Stomach (tissue), 4 donors: Measurements from ENCODE around the gene SCP2.
"Not testable (repeated sequence)": the region's sequence is repeated elsewhere in the genome, so short reads cannot be mapped to it uniquely, and the experiment has no call there.

Source experiments
- POLR2A ChIP-seq, 4 donors: fragments of 450-650 bp; IDR thresholded peaks; one replicate each; pipeline ENCODE4 v1.6.1; 2016; ENCODE audit warnings: antibody characterized with exemption in 4 of 4, control low read depth in 2 of 4, mild to moderate bottlenecking in 1 of 4, moderate library complexity in 1 of 4
- POLR2AphosphoS5 ChIP-seq, 3 donors: sonication (generic); formaldehyde crosslinking; IDR thresholded peaks; one replicate each; pipeline ENCODE4 v1.6.1; 2016; ENCODE audit warnings: antibody characterized with exemption in 3 of 3

GRCh38 chr1:53010247-53010646 lies 83.2 kb downstream of the SCP2 start:
- TF ChIP-seq POLR2AphosphoS5, POLR2A (IDR thresholded peaks at IDR 0.05): not testable (repeated sequence)
